GM21717 (cell line): ENCODE data around the gene DPP7.

ENCODE experiments used
- ATAC-seq: cut with Tn5 transposase; IDR thresholded peaks from one replicate; pipeline ENCODE4 v1.9.1; 2021; ENCODE audit warnings: mild to moderate bottlenecking, moderate library complexity; ENCODE audit not compliant: unreplicated experiment

DPP7 gene

GRCh38 chr9:137112564-137113384, 1.8 kb downstream of the DPP7 start:
- no peak for ATAC-seq

- no peak for ATAC-seq
These were observed 2.6 kb downstream of the DPP7 start for GRCh38 chr9:137111788-137112563.

GRCh38 chr9:137110911-137111787, 3.4 kb downstream of the DPP7 start:
- ATAC-seq, result no peak

GRCh38 chr9:137110147-137110910, 4.2 kb downstream of the DPP7 start:
- no peak for ATAC-seq

- ATAC-seq, result no peak
These were observed 5.0 kb downstream of the DPP7 start for GRCh38 chr9:137109250-137110146.

- no peak for ATAC-seq
These were observed 5.8 kb downstream of the DPP7 start for GRCh38 chr9:137108608-137109249.

- no peak for ATAC-seq
These were observed 6.6 kb downstream of the DPP7 start for GRCh38 chr9:137107982-137108381.

GRCh38 chr9:137107312-137107921, 7.1 kb downstream of the DPP7 start:
- no peak for ATAC-seq

- no peak for ATAC-seq
These were observed 7.8 kb downstream of the DPP7 start for GRCh38 chr9:137106662-137107250.

GRCh38 chr9:137105814-137106661, 8.5 kb downstream of the DPP7 start:
- no peak for ATAC-seq

- no peak for ATAC-seq
These were observed 11.1 kb downstream of the DPP7 start for GRCh38 chr9:137103206-137103999.

GRCh38 chr9:137099231-137099630, 15.3 kb downstream of the DPP7 start:
- no peak for ATAC-seq

- ATAC-seq, result no peak
These were observed 16.6 kb downstream of the DPP7 start for GRCh38 chr9:137097761-137098462.

- no peak for ATAC-seq
These were observed 17.6 kb downstream of the DPP7 start for GRCh38 chr9:137096785-137097546.
